HK-2 (cell line): Measurements from ENCODE around the gene EXD1.
A peak's percentile ranks its signal among the peaks of the same experiment; 100 is the strongest.

Experiments used
- DNase-seq: peaks from one replicate; pipeline ENCODE4 v3.0.0-alpha.2; 2018; ENCODE audit not compliant: unreplicated experiment

Gene EXD1

GRCh38 chr15:41231422-41232226 lies 1.1 kb upstream of the EXD1 start:
- DNase-seq, result no peak

- DNase-seq, result no peak
Observed at GRCh38 chr15:41230345-41230649, 260 bp downstream of the EXD1 start.

GRCh38 chr15:41219381-41219780 lies 11.2 kb downstream of the EXD1 start:
- DNase-seq, result no peak

GRCh38 chr15:41218851-41219250 lies 11.7 kb downstream of the EXD1 start:
- no peak for DNase-seq

GRCh38 chr15:41215708-41216107 lies 14.8 kb downstream of the EXD1 start:
- no peak for DNase-seq

GRCh38 chr15:41207687-41208448 lies 22.7 kb downstream of the EXD1 start:
- peak; percentile 37 for DNase-seq

- DNase-seq, result no peak
Observed at GRCh38 chr15:41205315-41205714, 25.2 kb downstream of the EXD1 start.

- no peak for DNase-seq
Observed at GRCh38 chr15:41203395-41203794, 27.2 kb downstream of the EXD1 start.

GRCh38 chr15:41199470-41199869 lies 31.1 kb downstream of the EXD1 start:
- DNase-seq, result no peak

GRCh38 chr15:41194444-41194843 lies 36.1 kb downstream of the EXD1 start:
- DNase-seq, result no peak

GRCh38 chr15:41183581-41183980 lies 47.0 kb downstream of the EXD1 start:
- DNase-seq, result no peak

- DNase-seq, result no peak
Observed at GRCh38 chr15:41182266-41182665, 48.3 kb downstream of the EXD1 start.

- no peak for DNase-seq
Observed at GRCh38 chr15:41180206-41180789, 50.3 kb downstream of the EXD1 start.

GRCh38 chr15:41169781-41170180 lies 60.8 kb downstream of the EXD1 start:
- no peak for DNase-seq

GRCh38 chr15:41169086-41169485 lies 61.5 kb downstream of the EXD1 start:
- DNase-seq, result no peak

- no peak for DNase-seq
Observed at GRCh38 chr15:41161736-41162135, 68.8 kb downstream of the EXD1 start.

- DNase-seq, result no peak
Observed at GRCh38 chr15:41161336-41161735, 69.2 kb downstream of the EXD1 start.

GRCh38 chr15:41160639-41161315 lies 69.8 kb downstream of the EXD1 start:
- DNase-seq, result no peak

GRCh38 chr15:41154412-41154811 lies 76.1 kb downstream of the EXD1 start:
- DNase-seq, result no peak

GRCh38 chr15:41153733-41154132 lies 76.8 kb downstream of the EXD1 start:
- DNase-seq, result no peak

- no peak for DNase-seq
Observed at GRCh38 chr15:41151451-41152005, 79.0 kb downstream of the EXD1 start.

GRCh38 chr15:41150279-41150678 lies 80.3 kb downstream of the EXD1 start:
- no peak for DNase-seq
